K562 (cell line): ENCODE measurements around the gene LAMA3. TPM values are rescaled to one million over a fixed set of nuclear protein-coding genes. Genes with fewer than 3 reads are reported as not detected.

ENCODE experiments used
- ADNP ChIP-seq: fragments of 200-800 bp; sonication (Bioruptor generic); IDR thresholded peaks from 2 replicates; pipeline ENCODE4 v1.6.1; 2016; ENCODE audit warnings: missing genetic modification characterization, missing compliant biosample characterization
- BRD9 ChIP-seq: fragments of 450-650 bp; IDR thresholded peaks from 2 replicates; pipeline ENCODE4 v1.6.1; 2018; ENCODE audit warnings: low read depth; ENCODE audit not compliant: partially characterized antibody
- ESRRB ChIP-seq: fragments of 250-450 bp; sonication (Bioruptor Pico); IDR thresholded peaks from 2 replicates; pipeline ENCODE4 v1.5.0; 2020; ENCODE audit warnings: mild to moderate bottlenecking, moderate library complexity, borderline replicate concordance
- POLR2AphosphoS2 ChIP-seq: IDR thresholded peaks from 2 replicates; pipeline ENCODE4 v1.6.1; 2012; ENCODE audit warnings: low read length, improper control_type of control experiment
- RBM22 ChIP-seq: fragments of 200-400 bp; formaldehyde crosslinking; IDR thresholded peaks from 2 replicates; pipeline ENCODE4 v1.6.1; 2018; ENCODE audit warnings: low read length, low read depth; ENCODE audit not compliant: poor library complexity, severe bottlenecking
- RCOR1 ChIP-seq, 2 experiments: IDR thresholded peaks; 2 replicates each; pipeline ENCODE4 v1.6.1; 2012; ENCODE audit warnings: low read depth in 2 of 2, low read length in 2 of 2, borderline replicate concordance in 1 of 2, improper control_type of control experiment in 1 of 2
- TFE3 ChIP-seq: fragments of 450-650 bp; formaldehyde crosslinking; IDR thresholded peaks from 2 replicates; pipeline ENCODE4 v1.4.0; 2020; ENCODE audit warnings: mild to moderate bottlenecking, mixed read lengths
- XRCC4 ChIP-seq: IDR thresholded peaks from one replicate; pipeline ENCODE4 v1.6.1; 2011; ENCODE audit not compliant: insufficient read depth, insufficient read length; ENCODE audit errors: extremely low read depth
- ZNF77 ChIP-seq: fragments of 250-450 bp; sonication (Bioruptor Pico); IDR thresholded peaks from 2 replicates; pipeline ENCODE4 v1.5.0; 2020
- polyA plus RNA-seq, 8 experiments: library from polyadenylated mRNA; depleted of rRNA in 4 of 8; stranded (reverse) in 5 of 8; unstranded in 3 of 8; fragments of >200 nt; fragmentation: Nextera tagmentation in 2 of 8; fragmentation: Illumina TruSeq in 1 of 8; extraction: Ambion mirVana in 2 of 8; extraction: Trizol in 1 of 8; gene quantifications; 2 replicates each; pipeline versions ENCODE4 v1.2.1 to v1.2.3, GENCODE V29; 2011 to 2014; ENCODE audit warnings: inconsistent platforms in 1 of 8, missing spikeins in 1 of 8
- total RNA-seq, 7 experiments: library from RNA; depleted of rRNA in 6 of 7; stranded (reverse); fragments of >200 nt in 6 of 7; fragmentation: Illumina TruSeq in 2 of 7; extraction: Trizol in 2 of 7; gene quantifications; 2 replicates each; pipeline versions ENCODE4 v1.2.1 to v1.2.3, GENCODE V29; 2011 to 2021; ENCODE audit warnings: low replicate concordance in 1 of 7
- TF ChIP-seq, protein P1 (sequence below), 2 experiments: fragments of 450-650 bp in 1 of 2; sonication (generic) in 1 of 2; formaldehyde crosslinking in 1 of 2; IDR thresholded peaks; 2 replicates each; pipeline versions ENCODE4 v1.7.1 to v1.9.0; 2016 to 2022; ENCODE audit warnings: inconsistent platforms in 1 of 2, mild to moderate bottlenecking in 1 of 2, missing genetic modification reagents in 1 of 2

LAMA3 gene
- total and polyA plus RNA-seq, 9 of the 15 experiments (the other 6 are each of a cell fraction or from before 2014, with no cell fraction given) = 0.07 TPM; not detected in 8

DNA sequence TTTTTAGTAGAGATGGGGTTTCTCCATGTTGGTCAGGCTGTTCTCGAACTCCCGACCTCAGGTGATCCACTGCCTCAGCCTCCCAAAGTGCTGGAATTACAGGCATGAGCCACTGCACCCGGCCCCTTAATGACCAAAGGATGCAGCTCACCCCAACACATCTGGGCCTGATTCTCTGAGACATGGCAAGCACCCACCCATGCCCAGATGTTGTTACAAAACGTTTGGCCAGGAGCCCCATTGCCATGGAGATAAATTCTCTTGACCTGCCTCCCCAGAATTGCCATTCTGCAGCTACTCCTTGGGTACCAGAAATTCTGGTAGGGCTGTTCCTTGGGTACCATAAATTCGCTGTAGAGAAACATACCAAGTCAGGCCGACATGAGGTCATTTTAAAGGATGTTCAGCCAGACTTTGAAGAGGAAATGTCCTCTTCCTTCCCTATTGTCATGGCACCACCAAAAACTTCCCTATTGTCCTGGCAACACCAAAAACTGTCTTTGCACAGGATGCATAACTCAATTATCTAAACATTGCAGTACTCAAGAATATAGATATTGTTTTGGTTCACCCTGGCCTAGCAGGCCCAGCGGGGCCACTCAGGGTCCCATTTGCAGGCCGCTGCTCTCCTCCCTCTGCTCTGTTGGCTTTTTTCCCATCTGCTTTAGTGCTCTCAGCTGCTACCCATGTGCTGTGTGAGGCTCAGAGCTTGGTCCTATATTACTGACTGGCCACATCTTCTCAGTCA is 164.4 kb downstream of the LAMA3 start (continued):
- TF ChIP-seq TFE3 = no peak
- no peak for TF ChIP-seq POLR2AphosphoS2
- no peak for TF ChIP-seq RCOR1 (IDR thresholded peaks at IDR 0.05; ENCODE audit: borderline replicate concordance in 1 of 2, low read depth in 2 of 2, low read length in 2 of 2)
- no peak for TF ChIP-seq BRD9
- no peak for TF ChIP-seq ZNF77
- TF ChIP-seq, protein P1, sequence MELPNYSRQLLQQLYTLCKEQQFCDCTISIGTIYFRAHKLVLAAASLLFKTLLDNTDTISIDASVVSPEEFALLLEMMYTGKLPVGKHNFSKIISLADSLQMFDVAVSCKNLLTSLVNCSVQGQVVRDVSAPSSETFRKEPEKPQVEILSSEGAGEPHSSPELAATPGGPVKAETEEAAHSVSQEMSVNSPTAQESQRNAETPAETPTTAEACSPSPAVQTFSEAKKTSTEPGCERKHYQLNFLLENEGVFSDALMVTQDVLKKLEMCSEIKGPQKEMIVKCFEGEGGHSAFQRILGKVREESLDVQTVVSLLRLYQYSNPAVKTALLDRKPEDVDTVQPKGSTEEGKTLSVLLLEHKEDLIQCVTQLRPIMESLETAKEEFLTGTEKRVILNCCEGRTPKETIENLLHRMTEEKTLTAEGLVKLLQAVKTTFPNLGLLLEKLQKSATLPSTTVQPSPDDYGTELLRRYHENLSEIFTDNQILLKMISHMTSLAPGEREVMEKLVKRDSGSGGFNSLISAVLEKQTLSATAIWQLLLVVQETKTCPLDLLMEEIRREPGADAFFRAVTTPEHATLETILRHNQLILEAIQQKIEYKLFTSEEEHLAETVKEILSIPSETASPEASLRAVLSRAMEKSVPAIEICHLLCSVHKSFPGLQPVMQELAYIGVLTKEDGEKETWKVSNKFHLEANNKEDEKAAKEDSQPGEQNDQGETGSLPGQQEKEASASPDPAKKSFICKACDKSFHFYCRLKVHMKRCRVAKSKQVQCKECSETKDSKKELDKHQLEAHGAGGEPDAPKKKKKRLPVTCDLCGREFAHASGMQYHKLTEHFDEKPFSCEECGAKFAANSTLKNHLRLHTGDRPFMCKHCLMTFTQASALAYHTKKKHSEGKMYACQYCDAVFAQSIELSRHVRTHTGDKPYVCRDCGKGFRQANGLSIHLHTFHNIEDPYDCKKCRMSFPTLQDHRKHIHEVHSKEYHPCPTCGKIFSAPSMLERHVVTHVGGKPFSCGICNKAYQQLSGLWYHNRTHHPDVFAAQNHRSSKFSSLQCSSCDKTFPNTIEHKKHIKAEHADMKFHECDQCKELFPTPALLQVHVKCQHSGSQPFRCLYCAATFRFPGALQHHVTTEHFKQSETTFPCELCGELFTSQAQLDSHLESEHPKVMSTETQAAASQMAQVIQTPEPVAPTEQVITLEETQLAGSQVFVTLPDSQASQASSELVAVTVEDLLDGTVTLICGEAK (IDR thresholded peaks at IDR 0.05) = no peak
- TF ChIP-seq, protein P1 (CRISPR knock-in tag; IDR thresholded peaks at IDR 0.05) = no peak
- no peak for TF ChIP-seq RBM22
- no peak for TF ChIP-seq XRCC4
- TF ChIP-seq ESRRB (CRISPR knock-in tag) = no peak
- no peak for TF ChIP-seq ADNP (tag)
